Measurements from ENCODE around the gene GAST.

GAST gene

DNA sequence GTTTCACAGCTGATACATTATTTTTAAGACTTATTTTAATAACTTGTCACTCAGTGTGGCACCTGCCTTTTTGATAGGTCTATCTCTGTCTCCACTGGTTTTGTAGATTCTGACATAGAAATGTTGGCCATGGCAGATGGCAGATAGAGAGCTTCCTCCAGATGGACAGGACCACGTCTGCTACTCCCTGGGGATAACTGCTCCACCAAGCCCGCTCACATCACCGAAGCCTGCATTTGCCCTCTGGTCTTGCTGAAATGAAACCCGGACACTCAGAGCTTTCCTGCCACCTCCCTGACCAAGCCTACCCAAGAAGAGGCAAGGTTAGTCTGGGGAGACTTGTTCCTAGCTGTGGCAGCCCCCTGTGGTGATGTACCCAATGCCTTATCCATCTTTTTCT, 38.7 kb downstream of the GAST start:
- DNase-seq: no peak

DNA sequence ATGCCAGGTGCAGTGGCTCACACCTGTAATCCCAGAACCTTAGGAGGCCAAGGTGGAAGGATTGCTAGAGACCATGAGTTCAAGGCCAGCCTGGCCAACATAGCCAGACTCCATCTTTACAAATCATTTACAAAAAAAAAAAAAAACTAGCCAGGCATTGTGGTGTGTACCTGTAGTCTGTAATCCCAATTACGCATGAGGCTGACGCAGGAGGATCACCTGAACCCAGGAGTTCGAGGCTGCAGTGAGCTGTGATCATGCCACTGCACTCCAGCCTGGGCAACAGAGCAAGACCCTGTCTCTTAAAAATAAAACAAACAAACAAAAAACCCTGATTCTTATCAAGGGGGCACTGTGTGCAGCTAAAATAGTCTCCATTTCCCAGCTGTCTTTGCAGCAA, 39.2 kb downstream of the GAST start:
- no peak for DNase-seq

DNA sequence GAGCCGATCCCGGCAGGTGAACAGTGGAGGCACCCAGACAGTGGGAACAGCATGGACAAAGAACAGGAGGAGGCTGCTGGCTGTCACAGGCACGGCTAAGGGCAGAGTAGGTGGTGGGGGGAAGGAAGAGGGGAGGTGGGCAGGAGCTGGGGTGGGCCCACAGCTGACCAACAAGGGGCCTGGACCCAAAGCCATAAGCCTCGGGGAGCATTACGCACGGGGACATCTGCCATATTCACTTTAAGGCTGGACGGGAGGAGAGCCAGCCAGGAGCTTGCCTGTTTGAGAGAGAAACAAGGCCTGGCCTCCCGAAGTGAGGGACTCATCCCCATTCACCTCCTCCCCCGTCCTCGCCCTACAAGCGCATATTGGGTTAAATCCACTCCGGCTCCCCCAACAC, 41.9 kb downstream of the GAST start:
- DNase-seq: no peak

DNA sequence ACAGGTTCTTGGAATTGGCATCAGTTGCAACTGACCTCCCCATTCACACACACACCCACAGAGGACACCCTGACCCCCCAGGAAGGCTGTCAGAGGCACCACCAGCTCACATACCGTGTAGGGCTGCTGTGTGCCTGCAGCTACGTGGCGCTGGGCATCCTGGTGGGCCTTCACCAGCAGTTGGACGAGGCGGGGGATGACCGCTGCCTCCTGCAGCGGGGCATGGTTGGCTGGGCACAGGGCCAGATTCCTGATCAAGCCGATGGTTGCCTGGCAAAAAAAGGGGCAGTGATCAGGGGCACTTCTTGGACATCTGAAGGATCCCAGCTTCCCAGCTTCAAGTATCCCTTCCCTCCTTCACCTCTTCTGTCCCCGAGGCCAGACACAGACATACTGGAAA, 46.5 kb downstream of the GAST start:
- DNase-seq: no peak

DNA sequence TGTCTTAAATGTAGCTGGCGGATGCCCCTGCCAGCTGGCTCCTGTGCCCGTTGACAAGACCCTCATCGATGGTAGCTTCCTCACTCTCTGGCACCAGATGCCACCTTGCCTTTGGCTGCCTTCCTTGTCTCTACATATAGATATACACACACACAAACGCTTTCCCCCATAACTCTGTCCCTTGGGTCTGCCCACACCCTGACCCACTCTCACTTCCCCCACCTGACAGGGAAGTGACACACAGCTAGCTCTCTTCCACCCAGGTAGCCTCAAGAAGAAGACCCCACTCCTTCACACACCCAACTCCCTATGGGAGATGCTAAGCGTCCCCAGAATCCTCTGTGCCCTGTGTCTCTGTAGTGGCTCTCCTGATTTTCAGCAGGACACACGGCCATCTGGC, 48.7 kb downstream of the GAST start:
- DNase-seq: no peak

DNA sequence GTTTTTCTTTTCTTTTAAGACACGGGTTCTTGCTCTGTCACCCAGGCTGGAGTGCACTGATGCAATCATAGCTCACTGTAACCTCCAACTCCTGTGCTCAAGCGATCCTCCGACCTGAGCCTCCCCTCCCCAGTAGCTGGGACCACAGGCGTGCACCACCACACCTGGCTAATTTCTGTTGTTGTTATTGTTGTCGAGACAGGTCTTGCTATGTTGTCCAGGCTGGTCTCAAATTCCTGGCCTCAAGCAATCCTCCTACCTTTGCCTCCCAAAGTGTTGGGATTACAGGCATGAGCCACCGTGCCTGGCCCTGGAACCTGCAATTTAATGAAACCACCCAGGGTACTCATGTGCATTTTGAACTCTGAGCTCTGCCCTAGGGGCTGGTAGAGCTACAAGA, 50.3 kb downstream of the GAST start:
- DNase-seq: no peak

DNA sequence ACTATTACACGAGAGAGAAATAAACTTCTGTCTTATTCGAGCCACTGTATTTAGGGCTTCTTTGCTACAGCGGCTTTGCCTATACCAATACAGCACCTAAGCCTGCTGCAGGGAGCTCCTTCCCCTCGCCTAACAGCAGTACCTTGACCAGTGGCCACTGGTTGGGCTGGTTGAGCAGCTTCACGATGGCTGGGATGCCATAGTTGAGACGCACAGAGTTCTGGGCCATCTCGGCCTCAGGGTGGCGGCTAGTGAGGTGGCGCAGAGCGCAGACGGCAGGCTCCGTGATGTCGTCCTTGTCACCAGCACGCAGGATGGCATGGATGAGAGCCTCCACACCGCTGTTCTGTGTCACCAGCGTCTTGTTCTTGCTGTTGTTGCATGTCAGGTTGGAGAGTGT, 50.7 kb downstream of the GAST start:
- no peak for DNase-seq

DNA sequence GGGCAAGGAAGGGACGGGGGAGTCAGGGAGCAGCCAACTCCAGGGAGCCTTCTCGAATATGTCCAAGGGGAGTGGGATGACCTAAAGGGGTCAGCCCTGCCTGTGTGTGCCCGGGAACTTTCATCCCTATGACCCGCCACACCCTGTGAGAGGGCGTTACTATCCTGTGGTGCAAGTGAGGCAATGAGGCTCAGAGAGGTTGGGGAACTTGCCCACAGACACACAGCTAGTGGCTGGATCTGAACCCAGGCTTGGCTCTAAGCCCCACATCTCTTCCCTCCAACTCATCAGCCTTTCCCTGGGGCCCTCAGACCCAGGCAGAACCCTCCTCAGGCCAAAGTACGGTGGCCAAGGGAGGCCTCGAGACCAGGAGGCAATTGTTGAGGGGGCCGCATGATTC, 51.2 kb downstream of the GAST start:
- DNase-seq: no peak
